Calu3 (cell line): ENCODE results near the gene CYB5R3. TPM values are rescaled to one million over a fixed set of nuclear protein-coding genes. Genes with fewer than 3 reads are reported as not detected.

ENCODE experiments used
- BruUV-seq: library from RNA; stranded (reverse); fragments of 400-500 nt; replicated peaks from 2 replicates; lab custom pipeline; 2021; lab: Mats Ljungman, UMichigan
- CTCF ChIA-PET: fragments of 300-600 bp; sonication (Branson Sonifier 250); formaldehyde crosslinking; loops from one replicate; lab custom pipeline; 2022; ENCODE audit warnings: antibody characterized with exemption; lab: Charles Lee
- DNase-seq: peaks from one replicate; pipeline ENCODE4 v3.0.0; 2022
- H3K27ac Mint-ChIP-seq: one replicate; pipeline ENCODE4 v1.8.0; 2022; ENCODE audit warnings: mixed read lengths; ENCODE audit not compliant: unreplicated experiment
- H3K27me3 Mint-ChIP-seq: one replicate; pipeline ENCODE4 v1.8.0; 2022; ENCODE audit warnings: mixed read lengths; ENCODE audit not compliant: unreplicated experiment
- H3K36me3 Mint-ChIP-seq: one replicate; pipeline ENCODE4 v1.8.0; 2022; ENCODE audit warnings: mild to moderate bottlenecking, moderate library complexity, mixed read lengths; ENCODE audit not compliant: insufficient read depth, unreplicated experiment
- H3K4me1 Mint-ChIP-seq: one replicate; pipeline ENCODE4 v1.8.0; 2022; ENCODE audit warnings: mild to moderate bottlenecking, low read depth, mixed read lengths; ENCODE audit not compliant: unreplicated experiment
- H3K4me3 Mint-ChIP-seq: one replicate; pipeline ENCODE4 v1.8.0; 2022; ENCODE audit warnings: mild to moderate bottlenecking, low read depth, moderate library complexity, mixed read lengths; ENCODE audit not compliant: unreplicated experiment
- H3K9me3 Mint-ChIP-seq: one replicate; pipeline ENCODE4 v1.8.0; 2022; ENCODE audit warnings: low read depth, mixed read lengths; ENCODE audit not compliant: unreplicated experiment
- CTCF ChIP-seq: fragments of 200-600 bp; IDR thresholded peaks from one replicate; pipeline ENCODE4 v1.8.0; 2022; ENCODE audit warnings: antibody characterized with exemption; ENCODE audit not compliant: unreplicated experiment
- intact Hi-C: fragments of 100-400 bp; cut with micrococcal nuclease; formaldehyde crosslinking; loops from one replicate; pipeline ENCODE4 v1.10.0; 2022; ENCODE audit not compliant: unreplicated experiment
- total RNA-seq: library from RNA; stranded (reverse); gene quantifications from 2 replicates; pipeline ENCODE4 v1.2.3, GENCODE V29; 2022

Gene CYB5R3
- total RNA-seq, 1 experiment from 2014 or later: 101 TPM

DNA sequence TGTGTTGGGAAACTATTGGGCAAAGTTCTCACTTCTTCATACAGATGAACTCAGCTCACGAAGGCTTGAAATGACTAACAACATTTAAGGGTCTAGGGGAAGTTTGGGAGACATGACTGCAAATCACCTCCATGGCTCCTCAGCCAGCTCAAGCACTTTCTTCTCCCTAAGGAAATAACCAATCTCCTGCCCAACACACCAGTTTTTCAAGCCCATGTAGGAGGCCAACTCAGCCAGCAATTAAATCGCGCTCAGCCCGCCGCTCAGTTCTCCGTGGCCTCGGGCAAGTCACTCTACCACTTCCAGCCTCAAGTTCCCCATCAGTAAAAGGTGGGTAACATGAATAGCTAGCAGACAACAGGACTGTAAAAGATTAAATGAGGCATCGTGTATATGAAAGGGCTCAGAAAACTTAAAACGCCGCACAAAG is 35.3 kb downstream of the CYB5R3 start:
- CTCF ChIA-PET: interaction anchor here (0.6 kb wide), 2 partner anchors 348 to 917 kb away, joined by 3 to 5 read pairs; no protein-coding TSS in a partner anchor
- Mint-ChIP-seq H3K36me3 (peaks cover 69% of the 10 kb centered on the region), H3K4me3 (peak overlapping the region; percentile 91), H3K27me3 (no peaks in the 10 kb centered on the region), H3K9me3 (no peaks in the 10 kb centered on the region), H3K4me1 (peaks cover 58% of the 10 kb centered on the region), H3K27ac (peak overlapping the region; percentile 100)
- TF ChIP-seq CTCF: no peak
- BruUV-seq: TSS peak; percentile 32
- intact Hi-C loops: no loop called here
- DNase-seq: no peak

DNA sequence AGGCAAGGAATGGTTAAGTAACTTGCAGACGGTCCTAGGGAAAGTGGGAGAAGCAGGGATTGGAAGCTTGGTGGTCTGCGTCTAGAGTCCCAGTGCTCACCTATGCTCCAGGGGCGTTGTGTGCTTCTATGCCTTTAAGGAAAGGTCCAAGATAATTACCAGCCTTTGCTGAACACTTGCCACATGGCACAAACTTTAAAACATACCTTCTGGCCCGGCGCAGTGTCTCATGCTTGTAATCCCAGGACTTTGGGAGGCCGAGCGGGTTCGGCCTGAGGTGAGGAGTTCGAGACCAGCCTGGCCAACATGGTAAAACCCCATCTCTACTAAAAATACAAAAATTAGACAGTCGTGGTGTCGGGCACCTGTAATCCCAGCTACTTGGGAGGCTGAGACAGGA is 36.9 kb downstream of the CYB5R3 start:
- CTCF ChIA-PET: no interaction called here
- Mint-ChIP-seq H3K4me1 (peaks cover 60% of the 10 kb centered on the region), H3K36me3 (peaks cover 69% of the 10 kb centered on the region)

DNA sequence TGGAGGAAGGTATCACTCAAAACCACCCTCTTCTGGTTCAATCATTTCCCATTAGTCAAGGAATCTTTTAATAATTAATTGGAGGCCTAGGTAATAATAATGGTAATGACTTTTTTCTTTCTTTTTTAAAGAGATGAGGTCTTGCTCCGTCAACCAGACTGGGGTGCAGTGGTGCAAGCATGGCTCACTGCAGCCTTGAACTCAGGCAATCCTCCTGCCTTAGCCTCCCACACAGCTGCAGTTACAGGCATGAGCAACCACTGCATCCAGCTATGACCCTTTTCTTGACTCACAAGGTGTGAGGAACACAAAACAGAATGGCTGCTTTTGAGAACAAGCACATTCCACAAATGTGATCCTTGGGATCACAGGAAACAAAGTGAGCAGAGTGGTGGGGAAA is 38.1 kb downstream of the CYB5R3 start:
- no TSS peak for BruUV-seq
- no peaks in the 10 kb centered on the region for H3K9me3 Mint-ChIP-seq
- peaks cover 60% of the 10 kb centered on the region for H3K4me1 Mint-ChIP-seq
- TF ChIP-seq CTCF: no peak
- H3K4me3 Mint-ChIP-seq: no peak overlapping the region
- no peaks in the 10 kb centered on the region for H3K27me3 Mint-ChIP-seq
- no peak for DNase-seq
- H3K27ac Mint-ChIP-seq: no peak overlapping the region
- CTCF ChIA-PET: no interaction called here
- intact Hi-C loops: no loop called here
- H3K36me3 Mint-ChIP-seq: peaks cover 70% of the 10 kb centered on the region

More for the DNA sequence above, 36.9 kb downstream of the CYB5R3 start:
- no TSS peak for BruUV-seq
- H3K4me3 Mint-ChIP-seq: peak overlapping the region; percentile 91
- no peaks in the 10 kb centered on the region for H3K9me3 Mint-ChIP-seq
- H3K27me3 Mint-ChIP-seq: no peaks in the 10 kb centered on the region
- no peak overlapping the region for H3K27ac Mint-ChIP-seq
- intact Hi-C loops: no loop called here
- TF ChIP-seq CTCF: no peak
- DNase-seq: no peak

GRCh38 chr22:42610186-42610585 is 39.0 kb downstream of the CYB5R3 start:
- no peaks in the 10 kb centered on the region for H3K27me3 Mint-ChIP-seq
- H3K9me3 Mint-ChIP-seq: no peaks in the 10 kb centered on the region
- DNase-seq: no peak
- H3K36me3 Mint-ChIP-seq: peaks cover 69% of the 10 kb centered on the region
- intact Hi-C loops: no loop called here
- CTCF ChIA-PET: no interaction called here
- no peak overlapping the region for H3K27ac Mint-ChIP-seq
- peaks cover 52% of the 10 kb centered on the region for H3K4me1 Mint-ChIP-seq
- no peak for TF ChIP-seq CTCF
- H3K4me3 Mint-ChIP-seq: no peak overlapping the region
- BruUV-seq: no TSS peak
